Measurements from ENCODE around the gene CACNG4.

GRCh38 chr17:66935717-66936116 is 28.8 kb upstream of the CACNG4 start:
- TF ChIP-seq CTCF (IDR thresholded peaks at IDR 0.05; ENCODE audit: borderline replicate concordance, extremely low read depth, low read length, poor library complexity, severe bottlenecking) (no peak), EZH2 (IDR thresholded peaks at IDR 0.05; ENCODE audit: borderline replicate concordance, low read depth, low read length, severe bottlenecking) (no peak)

Measured in DND-41 (cell line).